ENCODE data around the gene YDJC. TPM values are rescaled to one million over a fixed set of nuclear protein-coding genes. Genes with fewer than 3 reads are reported as not detected.

Gene YDJC
- total and polyA plus RNA-seq, 9 of the 15 experiments (the other 6 are each of a cell fraction or from before 2014, with no cell fraction given), result 13.5 to 871 (median 164) TPM

- TF ChIP-seq E2F1 (CRISPR knock-in tag; IDR thresholded peaks at IDR 0.05), result peak; percentile 93
- peak; percentile 80; the same call in 1 of the 2 replicates for TF ChIP-seq SREBF1 (IDR thresholded peaks at IDR 0.05; ENCODE audit: borderline replicate concordance, low read depth, low read length)
- TF ChIP-seq STAG1 (CRISPR knock-in tag; IDR thresholded peaks at IDR 0.05; ENCODE audit: borderline replicate concordance), result no peak
- no peak for TF ChIP-seq ATF3 (IDR thresholded peaks at IDR 0.05)
- TF ChIP-seq ATF3 (CRISPR knock-in tag; conservative IDR thresholded peaks at IDR 0.05), result peak; percentile 90
- TF ChIP-seq PHF8 (IDR thresholded peaks at IDR 0.05; ENCODE audit: borderline replicate concordance, low read length), result no peak; the same call in 1 of the 2 replicates
- peak; percentile 65 for TF ChIP-seq HCFC1 (IDR thresholded peaks at IDR 0.05; ENCODE audit: low read depth, low read length)
- TF ChIP-seq SRSF1 (IDR thresholded peaks at IDR 0.05; ENCODE audit: low read depth, low read length), result no peak
- TF ChIP-seq COPS2 (conservative IDR thresholded peaks at IDR 0.05), result no peak
- no peak for TF ChIP-seq ZZZ3 (IDR thresholded peaks at IDR 0.05)
- no peak for TF ChIP-seq ARHGAP35 (IDR thresholded peaks at IDR 0.05; ENCODE audit: partially characterized antibody)
- TF ChIP-seq ZMIZ1 (IDR thresholded peaks at IDR 0.05; ENCODE audit: low read depth in 2 of 2, low read length in 2 of 2), result peak in 1 of 2 experiments; percentile 77; a peak in 2 of 4 replicates
These were observed 13.0 kb upstream of the YDJC start (continued) for GRCh38 chr22:21642584-21643448.

Data from K562 (cell line).